Glomerular visceral epithelial cell (primary cell): ENCODE data around the gene SPAG4.
A peak's percentile ranks its signal among the peaks of the same experiment; 100 is the strongest.

ENCODE experiments used
- DNase-seq: peaks from one replicate; pipeline ENCODE4 v3.0.0-alpha.2; 2016; ENCODE audit errors: extremely low spot score

SPAG4 gene

GRCh38 chr20:35653893-35654292 lies 38.3 kb downstream of the SPAG4 start:
- no peak for DNase-seq

- DNase-seq: no peak
Observed at GRCh38 chr20:35654415-35654814, 38.8 kb downstream of the SPAG4 start.

DNA sequence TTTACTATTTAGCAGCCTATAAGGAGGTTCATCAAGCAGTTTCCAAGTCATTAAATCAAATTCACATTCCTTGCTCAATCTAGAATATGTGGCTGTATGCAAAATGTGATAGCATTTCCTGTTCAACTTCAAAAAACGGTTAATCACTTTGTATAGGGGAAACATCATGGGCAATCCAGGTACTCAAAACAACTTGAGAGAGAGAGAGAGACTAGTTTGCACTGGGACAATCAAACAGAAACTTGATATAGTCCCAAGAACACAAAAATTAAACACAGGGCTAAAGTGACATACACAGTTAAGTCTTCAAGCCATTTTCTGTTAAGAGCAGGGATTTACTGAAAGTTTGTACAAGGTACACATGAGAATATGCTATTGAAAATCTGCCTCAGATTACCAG lies 41.6 kb downstream of the SPAG4 start:
- DNase-seq: no peak

DNA sequence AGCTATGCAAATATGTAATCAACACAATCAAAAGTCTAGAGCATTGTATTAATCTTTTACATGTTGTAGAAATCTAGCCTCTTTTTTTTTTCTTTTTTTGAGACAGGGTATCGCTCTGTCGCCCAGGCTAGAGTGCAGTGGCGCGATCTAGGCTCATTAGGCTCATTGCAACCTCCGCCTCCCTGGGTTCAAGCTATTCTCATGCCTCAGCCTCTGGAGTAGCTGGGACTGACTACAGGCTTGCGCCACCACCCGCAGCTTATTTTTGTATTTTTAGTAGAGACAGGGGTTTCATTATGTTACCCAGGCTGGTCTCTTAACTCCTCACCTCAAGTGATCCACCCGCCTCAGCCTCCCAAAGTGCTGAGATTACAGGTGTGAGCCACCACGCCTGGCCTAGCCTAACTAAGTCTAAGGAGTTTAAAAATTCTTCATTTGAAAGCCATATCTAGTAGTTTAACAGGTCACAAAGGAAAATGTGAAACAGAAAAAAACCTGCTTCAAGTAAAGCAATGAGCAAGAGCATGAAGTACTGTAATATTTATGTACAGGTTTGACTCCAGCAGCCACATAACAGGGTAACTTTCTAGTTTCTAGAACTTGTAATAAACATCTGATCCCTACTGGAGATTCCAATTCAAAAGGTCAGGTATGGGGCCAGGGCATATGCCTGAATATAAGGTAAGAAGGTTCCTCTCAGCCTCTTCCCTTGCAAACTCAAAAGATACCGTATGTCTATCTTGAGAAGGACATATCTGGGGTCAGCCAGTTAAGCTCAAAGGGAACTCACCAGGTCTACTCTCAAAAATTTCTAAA lies 44.7 kb downstream of the SPAG4 start:
- no peak for DNase-seq

- DNase-seq: peak; percentile 47
Observed at GRCh38 chr20:35661053-35661452, 45.4 kb downstream of the SPAG4 start.

DNA sequence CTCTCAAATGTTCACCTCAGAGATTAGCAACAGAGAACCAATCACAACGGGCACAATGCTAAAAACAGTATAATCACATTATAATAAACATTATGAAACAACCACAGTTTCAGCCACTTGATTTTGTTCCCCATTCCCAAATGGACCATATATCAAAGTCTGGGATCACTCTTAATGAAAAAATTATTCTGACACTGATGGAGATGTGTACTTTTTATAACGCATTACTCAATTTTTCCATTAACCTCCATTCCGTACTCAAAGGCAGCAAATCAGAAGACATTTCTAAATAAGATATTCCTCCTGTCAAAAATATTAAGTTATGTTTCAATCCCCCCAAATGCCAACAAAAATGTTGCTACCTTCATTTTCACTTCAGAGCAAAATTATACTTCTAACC lies 46.3 kb downstream of the SPAG4 start:
- DNase-seq: no peak

- DNase-seq: no peak
Observed at GRCh38 chr20:35662551-35662950, 46.9 kb downstream of the SPAG4 start.

GRCh38 chr20:35663516-35664465 lies 48.2 kb downstream of the SPAG4 start:
- DNase-seq: peak; percentile 32

DNA sequence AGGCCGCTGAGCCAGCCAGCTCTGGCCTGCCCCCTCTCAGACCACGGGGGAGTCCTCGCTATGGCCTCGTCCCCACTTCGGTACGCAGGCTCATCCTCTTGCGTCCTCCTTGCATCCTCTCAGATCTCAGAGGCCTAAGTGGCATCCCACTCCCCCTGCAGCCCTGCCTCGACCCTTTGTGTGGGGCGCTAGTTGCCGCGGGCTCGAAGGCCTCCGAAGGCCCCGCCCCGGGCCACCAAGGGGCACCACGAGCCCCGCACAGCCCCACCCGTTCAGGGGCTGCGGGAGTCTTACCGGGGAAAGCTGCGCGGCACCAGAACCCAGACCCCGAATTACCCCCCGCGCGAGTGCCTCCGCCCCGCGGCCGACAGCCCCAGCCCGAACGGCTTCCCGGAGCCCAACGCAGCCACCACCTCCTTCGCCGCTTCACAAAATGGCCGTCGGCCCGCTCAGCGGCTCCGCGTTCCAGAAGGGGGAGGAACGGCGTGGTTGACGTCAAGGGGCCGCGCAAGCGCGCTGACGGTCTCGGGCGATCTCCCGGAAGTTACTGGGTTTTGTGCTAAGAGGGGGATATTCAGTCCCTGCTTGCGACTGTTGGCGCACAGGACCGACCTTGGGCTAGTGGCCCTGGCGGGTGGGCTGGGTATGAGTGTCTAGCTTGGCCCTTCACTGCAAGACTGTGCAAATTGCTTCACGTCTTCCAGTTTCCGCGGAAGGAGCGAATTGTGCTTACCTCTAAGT lies 49.0 kb downstream of the SPAG4 start, which contains the start of the genes CPNE1 and RBM12:
Gene CPNE1, minus strand, starts transcription at position 435 of the 741 bp plus-strand sequence. CDS start 31,977 bp downstream, outside the sequence.
Gene RBM12, minus strand, starts transcription at position 435 of the 741 bp plus-strand sequence. CDS start 9,578 bp downstream, outside the sequence.
- DNase-seq: peak; percentile 94

DNA sequence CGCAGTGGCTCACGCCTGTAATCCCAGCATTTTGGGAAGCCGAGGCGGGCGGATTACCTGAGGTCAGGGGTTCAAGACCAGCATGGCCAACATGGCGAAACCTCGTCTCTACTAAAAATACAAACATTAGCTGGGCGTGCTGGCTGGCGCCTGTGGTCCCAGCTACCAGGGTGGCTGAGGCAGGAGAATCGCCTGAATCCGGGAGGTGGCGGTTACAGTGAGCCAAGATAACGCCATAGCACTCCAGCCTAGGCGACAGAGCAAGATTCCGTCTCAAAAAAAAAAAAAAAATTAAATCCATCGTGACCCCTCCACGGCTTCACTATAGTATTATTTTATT lies 50.3 kb downstream of the SPAG4 start:
- no peak for DNase-seq

GRCh38 chr20:35669221-35669620 lies 53.6 kb downstream of the SPAG4 start:
- no peak for DNase-seq

- DNase-seq: no peak
Observed at GRCh38 chr20:35669681-35670080, 54.1 kb downstream of the SPAG4 start.
